Measurements from ENCODE around the gene SPATA9. TPM values are rescaled to one million over a fixed set of nuclear protein-coding genes. Genes with fewer than 3 reads are reported as not detected.
A peak's percentile ranks its signal among the peaks of the same experiment; 100 is the strongest.

SPATA9 gene
- total and polyA plus RNA-seq, 9 of the 15 experiments (the other 6 are each of a cell fraction or from before 2014, with no cell fraction given), result 0.16 to 5.5 (median 0.39) TPM; not detected in 3

- peak; percentile 31; the same call in 1 of the 2 replicates for TF ChIP-seq HDAC8 (tag; IDR thresholded peaks at IDR 0.05)
- no peak for TF ChIP-seq ZNF79 (CRISPR knock-in tag; IDR thresholded peaks at IDR 0.05; ENCODE audit: low read depth)
- TF ChIP-seq SRF (CRISPR knock-in tag; IDR thresholded peaks at IDR 0.05), result no peak
- TF ChIP-seq NCOA1 (IDR thresholded peaks at IDR 0.05; ENCODE audit: low read depth), result peak; percentile 95
- peak; percentile 87 for TF ChIP-seq ZSCAN32 (CRISPR knock-in tag; IDR thresholded peaks at IDR 0.05)
- TF ChIP-seq HDAC3 (IDR thresholded peaks at IDR 0.05; ENCODE audit: borderline replicate concordance, partially characterized antibody), result peak; percentile 95
- no peak for TF ChIP-seq FIP1L1 (IDR thresholded peaks at IDR 0.05; ENCODE audit: low read depth, low read length, poor library complexity, severe bottlenecking)
- TF ChIP-seq RBM14 (IDR thresholded peaks at IDR 0.05; ENCODE audit: borderline replicate concordance, insufficient read depth, low read depth, low read length), result no peak
- no peak for TF ChIP-seq U2AF1 (optimal IDR thresholded peaks at IDR 0.05; ENCODE audit: low read depth, low read length)
- no peak for TF ChIP-seq TCF15 (CRISPR knock-in tag; IDR thresholded peaks at IDR 0.05)
- peak; percentile 99 for TF ChIP-seq SOX6 (IDR thresholded peaks at IDR 0.05)
- TF ChIP-seq ETV6 (IDR thresholded peaks at IDR 0.05; ENCODE audit: borderline replicate concordance in 1 of 2, low read depth in 2 of 2, low read length in 1 of 2), result 0 out of 4 replicates have a peak, but pooled peaks of 1 of the 2 experiments have one; percentile 71
- no peak for TF ChIP-seq ETV6 (CRISPR knock-in tag; IDR thresholded peaks at IDR 0.05; ENCODE audit: borderline replicate concordance)
- no peak for TF ChIP-seq USF2 (CRISPR knock-in tag; IDR thresholded peaks at IDR 0.05)
- peak; percentile 69 for TF ChIP-seq C11orf30 (IDR thresholded peaks at IDR 0.05; ENCODE audit: low read depth)
- no peak for TF ChIP-seq ZNF764 (CRISPR knock-in tag; IDR thresholded peaks at IDR 0.05; ENCODE audit: low read depth)
- TF ChIP-seq KLF13 (tag; IDR thresholded peaks at IDR 0.05; ENCODE audit: borderline replicate concordance, low read depth), result no peak
- no peak for TF ChIP-seq RBM15 (IDR thresholded peaks at IDR 0.05; ENCODE audit: insufficient read depth, low read length)
- TF ChIP-seq KAT7 (CRISPR knock-in tag; IDR thresholded peaks at IDR 0.05; ENCODE audit: borderline replicate concordance), result no peak
- no peak for TF ChIP-seq ZBTB17 (CRISPR knock-in tag; IDR thresholded peaks at IDR 0.05)
- peak; percentile 33 to 95; a peak in 3 of 4 replicates for TF ChIP-seq HDAC1 (IDR thresholded peaks at IDR 0.05)
- TF ChIP-seq TEAD4 (IDR thresholded peaks at IDR 0.05; ENCODE audit: low read length), result peak; percentile 99
- TF ChIP-seq TEAD4 (CRISPR knock-in tag; IDR thresholded peaks at IDR 0.05; ENCODE audit: borderline replicate concordance), result peak; percentile 83; the same call in 1 of the 2 replicates
- TF ChIP-seq JUN (IDR thresholded peaks at IDR 0.05; ENCODE audit: borderline replicate concordance, low read depth, low read length), result peak; percentile 97
- peak; percentile 95 for TF ChIP-seq JUN (CRISPR knock-in tag; IDR thresholded peaks at IDR 0.05; ENCODE audit: borderline replicate concordance)
- peak; percentile 97 for TF ChIP-seq ATF3 (IDR thresholded peaks at IDR 0.05)
- peak; percentile 96 for TF ChIP-seq ATF3 (CRISPR knock-in tag; conservative IDR thresholded peaks at IDR 0.05)
- peak; percentile 44; the same call in 1 of the 2 replicates for TF ChIP-seq BACH1 (tag; IDR thresholded peaks at IDR 0.05)
Observed at GRCh38 chr5:95712347-95712958, 29.7 kb upstream of the SPATA9 start (continued).
